ENCODE results near the gene PAXX. TPM values are rescaled to one million over a fixed set of nuclear protein-coding genes. Genes with fewer than 3 reads are reported as not detected.

Gene PAXX
- total RNA-seq, 1 donor from 2014 or later, result 10.0 TPM

GRCh38 chr9:137021979-137022661, 29.9 kb downstream of the PAXX start:
- H3K4me3 ChIP-seq (ENCODE audit: low read depth, low read length), result no peak overlapping the region
- TF ChIP-seq, protein P1, sequence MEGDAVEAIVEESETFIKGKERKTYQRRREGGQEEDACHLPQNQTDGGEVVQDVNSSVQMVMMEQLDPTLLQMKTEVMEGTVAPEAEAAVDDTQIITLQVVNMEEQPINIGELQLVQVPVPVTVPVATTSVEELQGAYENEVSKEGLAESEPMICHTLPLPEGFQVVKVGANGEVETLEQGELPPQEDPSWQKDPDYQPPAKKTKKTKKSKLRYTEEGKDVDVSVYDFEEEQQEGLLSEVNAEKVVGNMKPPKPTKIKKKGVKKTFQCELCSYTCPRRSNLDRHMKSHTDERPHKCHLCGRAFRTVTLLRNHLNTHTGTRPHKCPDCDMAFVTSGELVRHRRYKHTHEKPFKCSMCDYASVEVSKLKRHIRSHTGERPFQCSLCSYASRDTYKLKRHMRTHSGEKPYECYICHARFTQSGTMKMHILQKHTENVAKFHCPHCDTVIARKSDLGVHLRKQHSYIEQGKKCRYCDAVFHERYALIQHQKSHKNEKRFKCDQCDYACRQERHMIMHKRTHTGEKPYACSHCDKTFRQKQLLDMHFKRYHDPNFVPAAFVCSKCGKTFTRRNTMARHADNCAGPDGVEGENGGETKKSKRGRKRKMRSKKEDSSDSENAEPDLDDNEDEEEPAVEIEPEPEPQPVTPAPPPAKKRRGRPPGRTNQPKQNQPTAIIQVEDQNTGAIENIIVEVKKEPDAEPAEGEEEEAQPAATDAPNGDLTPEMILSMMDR (IDR thresholded peaks at IDR 0.05; ENCODE audit: insufficient read depth, low read length, severe bottlenecking), result no peak
- H3K27me3 ChIP-seq (ENCODE audit: control insufficient read depth, insufficient read depth, low read length), result no peaks in the 10 kb centered on the region
- no peak for FAIRE-seq
- peak; percentile 76 for DNase-seq (ENCODE audit: low read depth)
- H3K36me3 ChIP-seq (ENCODE audit: control insufficient read depth, insufficient read depth, low read length), result no peaks in the 10 kb centered on the region

- TF ChIP-seq, protein P1 (IDR thresholded peaks at IDR 0.05; ENCODE audit: insufficient read depth, low read length, severe bottlenecking), result no peak
- H3K27me3 ChIP-seq (ENCODE audit: control insufficient read depth, insufficient read depth, low read length), result no peaks in the 10 kb centered on the region
- no peaks in the 10 kb centered on the region for H3K36me3 ChIP-seq (ENCODE audit: control insufficient read depth, insufficient read depth, low read length)
- DNase-seq (ENCODE audit: low read depth) (no peak), FAIRE-seq (no peak)
- H3K4me3 ChIP-seq (ENCODE audit: low read depth, low read length), result no peak overlapping the region
Observed at GRCh38 chr9:137022662-137023008, 30.4 kb downstream of the PAXX start.

DNA sequence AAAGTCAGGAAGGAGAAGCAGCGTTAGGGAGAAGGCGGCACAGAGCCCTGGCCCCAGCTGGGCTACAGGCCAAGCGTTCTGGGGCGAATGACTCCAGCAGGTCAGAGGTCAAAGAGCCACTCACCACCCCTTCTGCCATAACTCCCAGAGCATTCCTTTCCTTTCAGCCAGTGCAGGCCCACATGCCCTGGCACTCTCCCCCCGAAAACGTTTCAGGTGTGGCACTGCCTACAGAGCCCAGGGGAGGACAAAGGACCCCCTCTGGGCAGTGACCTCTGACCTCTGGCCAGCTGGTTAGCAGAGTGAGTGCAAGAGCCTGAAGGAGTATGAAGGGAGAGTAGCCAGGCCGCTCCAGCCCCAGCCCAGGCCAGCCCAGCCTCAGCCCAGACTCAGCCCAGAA, 30.9 kb downstream of the PAXX start:
- DNase-seq (ENCODE audit: low read depth) (no peak), FAIRE-seq (no peak)
- no peaks in the 10 kb centered on the region for H3K27me3 ChIP-seq (ENCODE audit: control insufficient read depth, insufficient read depth, low read length)
- H3K4me3 ChIP-seq (ENCODE audit: low read depth, low read length), result no peak overlapping the region
- TF ChIP-seq, protein P1 (IDR thresholded peaks at IDR 0.05; ENCODE audit: insufficient read depth, low read length, severe bottlenecking), result no peak
- no peaks in the 10 kb centered on the region for H3K36me3 ChIP-seq (ENCODE audit: control insufficient read depth, insufficient read depth, low read length)

- DNase-seq (ENCODE audit: low read depth) (no peak), FAIRE-seq (no peak)
- TF ChIP-seq, protein P1 (IDR thresholded peaks at IDR 0.05; ENCODE audit: insufficient read depth, low read length, severe bottlenecking), result no peak
Observed at GRCh38 chr9:137023583-137023991, 31.4 kb downstream of the PAXX start.

DNA sequence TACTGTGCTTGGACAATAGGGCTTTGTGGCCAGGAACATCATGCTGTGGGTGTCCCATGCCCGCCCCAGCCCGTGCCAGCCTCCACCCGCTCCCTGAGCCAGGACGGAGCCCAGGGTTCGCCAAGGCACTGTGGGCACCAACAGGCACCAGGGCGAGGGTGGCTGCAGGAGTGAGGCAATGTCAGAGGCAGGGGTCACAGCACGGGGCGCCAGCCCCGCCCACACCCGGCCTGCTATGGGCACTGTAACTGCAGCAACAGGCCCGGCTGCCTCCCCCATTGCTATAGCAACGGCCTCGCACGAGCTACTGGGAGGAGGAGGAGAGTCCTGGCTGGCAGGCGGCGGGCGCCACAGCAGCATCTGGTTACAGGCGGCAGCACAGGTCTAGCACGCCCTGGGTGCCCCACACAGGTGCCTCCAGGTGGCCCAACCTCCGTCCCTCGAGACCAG, 33.3 kb downstream of the PAXX start:
- no peaks in the 10 kb centered on the region for H3K36me3 ChIP-seq (ENCODE audit: control insufficient read depth, insufficient read depth, low read length)
- TF ChIP-seq, protein P1 (IDR thresholded peaks at IDR 0.05; ENCODE audit: insufficient read depth, low read length, severe bottlenecking), result peak; percentile 31
- no peaks in the 10 kb centered on the region for H3K27me3 ChIP-seq (ENCODE audit: control insufficient read depth, insufficient read depth, low read length)

More at GRCh38 chr9:137023583-137023991, 31.4 kb downstream of the PAXX start:
- Histone ChIP-seq H3K27me3 (ENCODE audit: control insufficient read depth, insufficient read depth, low read length) (no peaks in the 10 kb centered on the region), H3K4me3 (ENCODE audit: low read depth, low read length) (no peak overlapping the region), H3K36me3 (ENCODE audit: control insufficient read depth, insufficient read depth, low read length) (no peaks in the 10 kb centered on the region)

GRCh38 chr9:137026384-137026783, 34.2 kb downstream of the PAXX start:
- DNase-seq (ENCODE audit: low read depth) (no peak), FAIRE-seq (no peak)
- no peaks in the 10 kb centered on the region for H3K27me3 ChIP-seq (ENCODE audit: control insufficient read depth, insufficient read depth, low read length)
- no peaks in the 10 kb centered on the region for H3K36me3 ChIP-seq (ENCODE audit: control insufficient read depth, insufficient read depth, low read length)
- TF ChIP-seq, protein P1 (IDR thresholded peaks at IDR 0.05; ENCODE audit: insufficient read depth, low read length, severe bottlenecking), result no peak
- no peak overlapping the region for H3K4me3 ChIP-seq (ENCODE audit: low read depth, low read length)

More for the DNA sequence above, 33.3 kb downstream of the PAXX start:
- FAIRE-seq (no peak), DNase-seq (ENCODE audit: low read depth) (peak; percentile 44)
- H3K4me3 ChIP-seq (ENCODE audit: low read depth, low read length), result no peak overlapping the region

Measured in bronchial epithelial cell (primary cell).